ENCODE data around the gene RABGAP1L.

GRCh38 chr1:174963529-174964125 lies 804.3 kb downstream of the RABGAP1L start:
- no peak for TF ChIP-seq POLR2A (IDR thresholded peaks at IDR 0.05; ENCODE audit: extremely low read depth, insufficient read length)
- no peak for TF ChIP-seq MAX (IDR thresholded peaks at IDR 0.05; ENCODE audit: low read depth, low read length)
